ENCODE data around the gene DNM2.
"Not testable (repeated sequence)": the region's sequence is repeated elsewhere in the genome, so short reads cannot be mapped to it uniquely, and the experiment has no call there.

The DNM2 gene

DNA sequence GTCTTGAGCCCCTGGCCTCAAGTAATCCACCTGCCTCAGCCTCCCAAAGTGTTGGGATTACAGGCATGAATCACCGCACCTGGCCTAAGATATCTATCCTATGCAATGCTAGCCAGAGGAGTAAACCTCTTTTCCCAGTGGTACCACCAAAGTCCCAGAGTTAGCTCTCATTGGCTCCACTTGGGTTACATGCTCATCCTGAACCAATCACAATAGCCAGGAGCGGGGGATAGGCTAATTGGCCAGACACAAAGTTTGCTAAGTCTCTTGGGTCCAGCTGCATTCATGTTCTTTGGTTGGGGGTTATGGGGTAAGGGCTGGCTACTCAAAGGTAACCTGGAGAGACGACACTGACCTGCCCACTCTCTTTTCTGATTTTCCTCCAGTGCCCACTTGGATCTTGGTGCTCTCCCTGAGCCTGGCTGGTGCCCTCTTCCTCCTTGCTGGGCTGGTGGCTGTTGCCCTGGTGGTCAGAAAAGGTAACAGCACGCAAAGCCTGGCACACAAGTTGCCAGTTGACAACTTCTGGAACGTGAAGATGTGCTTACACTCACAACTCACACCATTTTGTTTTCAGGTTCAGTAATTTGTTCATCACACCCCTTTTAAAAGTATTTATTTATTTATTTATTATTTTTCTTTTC, 138.1 kb downstream of the DNM2 start:
- no peaks in the 10 kb centered on the region for H3K79me2 ChIP-seq (ENCODE audit: control insufficient read depth, insufficient read depth, low read length)
- H3K27ac ChIP-seq (ENCODE audit: low read depth, low read length): no peak overlapping the region
- H3K4me2 ChIP-seq (ENCODE audit: low read length): no peak overlapping the region
- no peak overlapping the region for H3K56ac ChIP-seq (ENCODE audit: low read length)
- no peaks in the 10 kb centered on the region for H3K4me1 ChIP-seq (ENCODE audit: control insufficient read depth, low read depth, low read length)
- DNase-seq: peak; percentile 51
- no peak overlapping the region for H2AK5ac ChIP-seq (ENCODE audit: low read length)
- no peak overlapping the region for H2BK15ac ChIP-seq (replicated peaks; ENCODE audit: low read depth)
- H3K4ac ChIP-seq (ENCODE audit: low read depth, low read length): no peak overlapping the region
- no peak overlapping the region for H3K4me3 ChIP-seq (ENCODE audit: low read length)
- no peak overlapping the region for H4K8ac ChIP-seq (ENCODE audit: low read depth, low read length)
- H3K23ac ChIP-seq (ENCODE audit: low read length): no peak overlapping the region
- no peak overlapping the region for H4K5ac ChIP-seq (ENCODE audit: low read length)
- no peaks in the 10 kb centered on the region for H3K27me3 ChIP-seq (ENCODE audit: insufficient read depth, low read length, poor library complexity)
- H3K9ac ChIP-seq (ENCODE audit: low read length): no peak overlapping the region
- H3K36me3 ChIP-seq (ENCODE audit: control insufficient read depth, insufficient read depth, low read length): no peaks in the 10 kb centered on the region
- H3K18ac ChIP-seq (ENCODE audit: low read length): no peak overlapping the region
- no CpG with 5 or more reads among the region's 5 CpGs for WGBS (ENCODE audit: extremely low coverage, insufficient coverage, low lambda C conversion rate)
- H2BK120ac ChIP-seq (ENCODE audit: low read depth, low read length): no peak overlapping the region
- H3K79me1 ChIP-seq (ENCODE audit: low read length): no peaks in the 10 kb centered on the region
- H2BK5ac ChIP-seq (ENCODE audit: low read length): no peak overlapping the region

DNA sequence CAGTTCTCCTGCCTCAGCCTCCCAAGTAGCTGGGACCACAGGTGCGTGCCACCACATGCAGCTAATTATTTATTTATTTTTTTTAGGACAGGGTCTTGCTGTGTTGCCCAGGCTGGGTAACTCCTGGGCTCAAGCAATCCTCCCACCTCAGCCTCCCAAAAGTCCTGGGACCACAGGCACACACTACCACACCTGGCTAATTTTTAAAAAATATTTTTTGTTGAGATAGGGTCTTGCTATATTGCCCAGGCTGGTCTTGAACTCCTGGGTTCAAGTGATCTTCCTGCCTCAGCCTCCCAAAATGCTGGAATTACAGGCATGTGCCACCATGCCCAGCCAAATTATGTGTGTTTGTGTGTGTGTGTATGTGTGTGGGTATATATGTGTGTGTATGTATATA, 139.0 kb downstream of the DNM2 start:
- not testable (repeated sequence) for H4K8ac ChIP-seq (ENCODE audit: low read depth, low read length); H3K4me2 ChIP-seq (ENCODE audit: low read length); H3K79me1 ChIP-seq (ENCODE audit: low read length); H3K4me1 ChIP-seq (ENCODE audit: control insufficient read depth, low read depth, low read length); H2AK5ac ChIP-seq (ENCODE audit: low read length); H3K79me2 ChIP-seq (ENCODE audit: control insufficient read depth, insufficient read depth, low read length); H3K9ac ChIP-seq (ENCODE audit: low read length); H3K27me3 ChIP-seq (ENCODE audit: insufficient read depth, low read length, poor library complexity); H3K23ac ChIP-seq (ENCODE audit: low read length); H3K4ac ChIP-seq (ENCODE audit: low read depth, low read length); H3K36me3 ChIP-seq (ENCODE audit: control insufficient read depth, insufficient read depth, low read length); H2BK5ac ChIP-seq (ENCODE audit: low read length); H2BK15ac ChIP-seq (replicated peaks; ENCODE audit: low read depth); H3K27ac ChIP-seq (ENCODE audit: low read depth, low read length); H3K4me3 ChIP-seq (ENCODE audit: low read length); H3K56ac ChIP-seq (ENCODE audit: low read length); H3K18ac ChIP-seq (ENCODE audit: low read length); H4K5ac ChIP-seq (ENCODE audit: low read length); H2BK120ac ChIP-seq (ENCODE audit: low read depth, low read length); DNase-seq
- no CpG with 5 or more reads among the region's 1 CpG for WGBS (ENCODE audit: extremely low coverage, insufficient coverage, low lambda C conversion rate)

DNA sequence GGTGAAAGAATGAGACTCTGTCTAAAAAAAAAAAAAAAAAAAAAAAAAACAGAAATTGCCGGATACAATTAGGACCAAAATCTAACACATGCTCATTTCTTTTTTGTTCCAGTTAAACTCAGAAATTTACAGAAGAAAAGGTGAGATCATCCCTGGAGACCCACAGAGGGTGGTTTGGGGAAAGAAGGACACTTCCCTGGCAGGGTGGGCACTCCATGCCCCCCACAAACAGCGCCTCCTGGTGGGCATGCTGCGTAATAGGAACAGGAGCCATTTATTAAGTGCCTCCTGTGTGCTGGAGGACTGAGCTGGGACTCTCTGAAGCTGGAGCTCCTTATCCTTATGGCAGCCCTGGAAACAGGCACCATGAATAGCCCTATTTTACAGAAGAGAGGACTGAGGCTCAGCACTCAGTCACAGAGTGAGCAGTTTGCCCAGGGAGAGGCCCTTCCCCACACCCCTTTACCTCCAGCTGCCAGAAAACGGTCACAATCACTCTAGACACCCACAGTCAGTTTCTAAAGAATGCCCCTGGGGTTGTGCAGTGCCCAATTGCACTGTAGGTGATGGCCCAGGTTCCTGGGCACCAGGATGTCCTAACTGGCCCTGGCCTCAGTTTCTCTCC, 140.4 kb downstream of the DNM2 start:
- H4K5ac ChIP-seq (ENCODE audit: low read length): no peak overlapping the region
- no peak overlapping the region for H3K4ac ChIP-seq (ENCODE audit: low read depth, low read length)
- no CpG with 5 or more reads among the region's 4 CpGs for WGBS (ENCODE audit: extremely low coverage, insufficient coverage, low lambda C conversion rate)
- H3K4me2 ChIP-seq (ENCODE audit: low read length): no peak overlapping the region
- no peak overlapping the region for H3K18ac ChIP-seq (ENCODE audit: low read length)
- H3K23ac ChIP-seq (ENCODE audit: low read length): no peak overlapping the region
- H2BK15ac ChIP-seq (replicated peaks; ENCODE audit: low read depth): no peak overlapping the region
- no peak overlapping the region for H3K9ac ChIP-seq (ENCODE audit: low read length)
- H4K8ac ChIP-seq (ENCODE audit: low read depth, low read length): no peak overlapping the region
- H2AK5ac ChIP-seq (ENCODE audit: low read length): no peak overlapping the region
- H3K56ac ChIP-seq (ENCODE audit: low read length): no peak overlapping the region
- H3K36me3 ChIP-seq (ENCODE audit: control insufficient read depth, insufficient read depth, low read length): no peaks in the 10 kb centered on the region
- no peak overlapping the region for H2BK120ac ChIP-seq (ENCODE audit: low read depth, low read length)
- peak; percentile 60 for DNase-seq
- H3K4me1 ChIP-seq (ENCODE audit: control insufficient read depth, low read depth, low read length): no peaks in the 10 kb centered on the region
- H2BK5ac ChIP-seq (ENCODE audit: low read length): no peak overlapping the region
- H3K79me1 ChIP-seq (ENCODE audit: low read length): no peaks in the 10 kb centered on the region
- H3K27ac ChIP-seq (ENCODE audit: low read depth, low read length): no peak overlapping the region
- H3K27me3 ChIP-seq (ENCODE audit: insufficient read depth, low read length, poor library complexity): no peaks in the 10 kb centered on the region
- H3K79me2 ChIP-seq (ENCODE audit: control insufficient read depth, insufficient read depth, low read length): no peaks in the 10 kb centered on the region
- H3K4me3 ChIP-seq (ENCODE audit: low read length): no peak overlapping the region

DNA sequence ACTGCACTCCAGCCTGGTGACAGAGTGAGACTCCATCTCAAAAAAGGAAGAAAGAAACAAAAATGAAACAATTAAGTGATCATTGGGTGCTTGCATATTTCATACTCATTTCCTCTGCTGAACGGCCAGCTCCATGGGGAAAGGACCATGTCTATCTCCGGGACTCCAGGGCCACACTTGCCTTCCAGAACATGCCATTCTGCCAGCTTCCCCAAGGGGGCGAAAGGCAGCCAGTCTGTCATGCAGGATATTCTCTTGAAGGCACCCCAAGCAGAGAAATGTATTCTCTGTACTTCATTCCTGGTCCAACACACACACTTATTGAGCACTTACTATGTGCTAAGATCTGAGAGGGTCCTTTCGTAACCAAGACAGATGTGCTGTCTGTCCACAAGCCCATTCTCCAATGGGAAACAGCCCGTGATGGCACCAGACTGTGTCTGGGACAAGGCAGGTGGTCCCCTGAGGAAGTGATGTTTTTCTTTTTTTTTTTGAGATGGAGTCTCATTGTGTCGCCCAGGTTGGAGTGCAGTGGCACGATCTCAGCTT, 143.3 kb downstream of the DNM2 start:
- peak; percentile 62 for DNase-seq
- no peak overlapping the region for H4K8ac ChIP-seq (ENCODE audit: low read depth, low read length)
- WGBS (ENCODE audit: extremely low coverage, insufficient coverage, low lambda C conversion rate): no CpG with 5 or more reads among the region's 7 CpGs

DNA sequence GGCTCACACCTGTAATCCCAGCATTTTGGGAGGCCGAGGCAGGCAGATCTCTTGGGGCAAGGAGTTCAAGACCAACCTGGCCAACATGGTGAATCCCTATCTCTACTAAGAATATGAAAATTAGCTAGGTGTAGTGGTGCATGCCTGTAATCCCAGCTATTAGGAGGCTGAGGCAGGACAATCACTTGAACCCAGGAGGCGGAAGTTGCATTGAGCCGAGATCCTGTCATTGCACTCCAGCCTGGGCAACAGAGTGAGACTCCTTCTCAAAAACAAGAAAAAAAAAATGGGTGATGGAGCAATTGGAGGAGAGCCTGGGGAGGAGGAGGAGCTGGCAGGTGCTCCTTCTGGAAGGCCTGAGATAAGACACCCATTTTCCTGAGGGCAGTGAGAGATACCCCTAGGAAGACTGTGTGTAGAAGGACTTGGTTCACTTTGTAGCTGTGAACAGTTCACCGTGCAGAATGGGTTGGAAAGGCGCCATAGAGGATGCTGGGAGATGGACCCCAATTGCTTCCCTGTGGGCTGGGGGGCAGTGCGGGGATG, 144.8 kb downstream of the DNM2 start:
- Histone ChIP-seq H3K18ac (ENCODE audit: low read length) (no peak overlapping the region), H4K5ac (ENCODE audit: low read length) (no peak overlapping the region), H2BK5ac (ENCODE audit: low read length) (no peak overlapping the region), H3K4me2 (ENCODE audit: low read length) (no peak overlapping the region), H3K79me1 (ENCODE audit: low read length) (no peaks in the 10 kb centered on the region), H3K4me1 (ENCODE audit: control insufficient read depth, low read depth, low read length) (no peaks in the 10 kb centered on the region), H2BK15ac (replicated peaks; ENCODE audit: low read depth) (no peak overlapping the region), H3K79me2 (ENCODE audit: control insufficient read depth, insufficient read depth, low read length) (no peaks in the 10 kb centered on the region), H2AK5ac (ENCODE audit: low read length) (no peak overlapping the region), H3K36me3 (ENCODE audit: control insufficient read depth, insufficient read depth, low read length) (no peaks in the 10 kb centered on the region), H4K8ac (ENCODE audit: low read depth, low read length) (no peak overlapping the region), H2BK120ac (ENCODE audit: low read depth, low read length) (no peak overlapping the region), H3K27me3 (ENCODE audit: insufficient read depth, low read length, poor library complexity) (no peaks in the 10 kb centered on the region), H3K56ac (ENCODE audit: low read length) (no peak overlapping the region), H3K9ac (ENCODE audit: low read length) (no peak overlapping the region), H3K27ac (ENCODE audit: low read depth, low read length) (no peak overlapping the region), H3K4me3 (ENCODE audit: low read length) (no peak overlapping the region), H3K23ac (ENCODE audit: low read length) (no peak overlapping the region), H3K4ac (ENCODE audit: low read depth, low read length) (no peak overlapping the region)
- no peak for DNase-seq
- WGBS (ENCODE audit: extremely low coverage, insufficient coverage, low lambda C conversion rate): no CpG with 5 or more reads among the region's 6 CpGs

More for the DNA sequence above, 143.3 kb downstream of the DNM2 start:
- Histone ChIP-seq H4K5ac (ENCODE audit: low read length) (no peak overlapping the region), H3K4me1 (ENCODE audit: control insufficient read depth, low read depth, low read length) (no peaks in the 10 kb centered on the region), H3K23ac (ENCODE audit: low read length) (no peak overlapping the region), H3K9ac (ENCODE audit: low read length) (no peak overlapping the region), H3K27me3 (ENCODE audit: insufficient read depth, low read length, poor library complexity) (no peaks in the 10 kb centered on the region), H3K79me2 (ENCODE audit: control insufficient read depth, insufficient read depth, low read length) (no peaks in the 10 kb centered on the region), H3K27ac (ENCODE audit: low read depth, low read length) (no peak overlapping the region), H3K4me2 (ENCODE audit: low read length) (no peak overlapping the region), H3K36me3 (ENCODE audit: control insufficient read depth, insufficient read depth, low read length) (no peaks in the 10 kb centered on the region), H3K18ac (ENCODE audit: low read length) (no peak overlapping the region), H3K79me1 (ENCODE audit: low read length) (no peaks in the 10 kb centered on the region), H3K56ac (ENCODE audit: low read length) (no peak overlapping the region), H3K4ac (ENCODE audit: low read depth, low read length) (no peak overlapping the region), H2AK5ac (ENCODE audit: low read length) (no peak overlapping the region), H2BK5ac (ENCODE audit: low read length) (no peak overlapping the region), H2BK15ac (replicated peaks; ENCODE audit: low read depth) (no peak overlapping the region), H3K4me3 (ENCODE audit: low read length) (no peak overlapping the region), H2BK120ac (ENCODE audit: low read depth, low read length) (no peak overlapping the region)

All from mesendoderm (in vitro differentiated cells).